HG02840 (cell line): Measurements from ENCODE around the gene FHDC1.
"Not testable (repeated sequence)": the region's sequence is repeated elsewhere in the genome, so short reads cannot be mapped to it uniquely, and the experiment has no call there.

Experiments
- ATAC-seq: cut with Tn5 transposase; IDR thresholded peaks from one replicate; pipeline ENCODE4 v1.9.1; 2021; ENCODE audit warnings: mild to moderate bottlenecking, moderate library complexity, moderate number of reproducible peaks; ENCODE audit not compliant: unreplicated experiment, low FRiP score

FHDC1 gene, protein sequence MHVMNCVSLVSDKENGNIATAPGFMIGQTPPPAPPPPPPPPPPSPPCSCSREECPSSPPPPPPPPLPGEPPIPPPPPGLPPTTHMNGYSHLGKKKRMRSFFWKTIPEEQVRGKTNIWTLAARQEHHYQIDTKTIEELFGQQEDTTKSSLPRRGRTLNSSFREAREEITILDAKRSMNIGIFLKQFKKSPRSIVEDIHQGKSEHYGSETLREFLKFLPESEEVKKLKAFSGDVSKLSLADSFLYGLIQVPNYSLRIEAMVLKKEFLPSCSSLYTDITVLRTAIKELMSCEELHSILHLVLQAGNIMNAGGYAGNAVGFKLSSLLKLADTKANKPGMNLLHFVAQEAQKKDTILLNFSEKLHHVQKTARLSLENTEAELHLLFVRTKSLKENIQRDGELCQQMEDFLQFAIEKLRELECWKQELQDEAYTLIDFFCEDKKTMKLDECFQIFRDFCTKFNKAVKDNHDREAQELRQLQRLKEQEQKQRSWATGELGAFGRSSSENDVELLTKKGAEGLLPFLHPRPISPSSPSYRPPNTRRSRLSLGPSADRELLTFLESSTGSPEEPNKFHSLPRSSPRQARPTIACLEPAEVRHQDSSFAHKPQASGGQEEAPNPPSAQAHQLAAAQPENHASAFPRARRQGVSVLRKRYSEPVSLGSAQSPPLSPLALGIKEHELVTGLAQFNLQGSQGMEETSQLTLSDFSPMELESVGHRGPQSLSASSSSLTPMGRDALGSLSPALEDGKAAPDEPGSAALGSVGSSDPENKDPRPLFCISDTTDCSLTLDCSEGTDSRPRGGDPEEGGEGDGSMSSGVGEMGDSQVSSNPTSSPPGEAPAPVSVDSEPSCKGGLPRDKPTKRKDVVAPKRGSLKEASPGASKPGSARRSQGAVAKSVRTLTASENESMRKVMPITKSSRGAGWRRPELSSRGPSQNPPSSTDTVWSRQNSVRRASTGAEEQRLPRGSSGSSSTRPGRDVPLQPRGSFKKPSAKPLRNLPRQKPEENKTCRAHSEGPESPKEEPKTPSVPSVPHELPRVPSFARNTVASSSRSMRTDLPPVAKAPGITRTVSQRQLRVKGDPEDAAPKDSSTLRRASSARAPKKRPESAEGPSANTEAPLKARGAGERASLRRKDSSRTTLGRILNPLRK

DNA sequence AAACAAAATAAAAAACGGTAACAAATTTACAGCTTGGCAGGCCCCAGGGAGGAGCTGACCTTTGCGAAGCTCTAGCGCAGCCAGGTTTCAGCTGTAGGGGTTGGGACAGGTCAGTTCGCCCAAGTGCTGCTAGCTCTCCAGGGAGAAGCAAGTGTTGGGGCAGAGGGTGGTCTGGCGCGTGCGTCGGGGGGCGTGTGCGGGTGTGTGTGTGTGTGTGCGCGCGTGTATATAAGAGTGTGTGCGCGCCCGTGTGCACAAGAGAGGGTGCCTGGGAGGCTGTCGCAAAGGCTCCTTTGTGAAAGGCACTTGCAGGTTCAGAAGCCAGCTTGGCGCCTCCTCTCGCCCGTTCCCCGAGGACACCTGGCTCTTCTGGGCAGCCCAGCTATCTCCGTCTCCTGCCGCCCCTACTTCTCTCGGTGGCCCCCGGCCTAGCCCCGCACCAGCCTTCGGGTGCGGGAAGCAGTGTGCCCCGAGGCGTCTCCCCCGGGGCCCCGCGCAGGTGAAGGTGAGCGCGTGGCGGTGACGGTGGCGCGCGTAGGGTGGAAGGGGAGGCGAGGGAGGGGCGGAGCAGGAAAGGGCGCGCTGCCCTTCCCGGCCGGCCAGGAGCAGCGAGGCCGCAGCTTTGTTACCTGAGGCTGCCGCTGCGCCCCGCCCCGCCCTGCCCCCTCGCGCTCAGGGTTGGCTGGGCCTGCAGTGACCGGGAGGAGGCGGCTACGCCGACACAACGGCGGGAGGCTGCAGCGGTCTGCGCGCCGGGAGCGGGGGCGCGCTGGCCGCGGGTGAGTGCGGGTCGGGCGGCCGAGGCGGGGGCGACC lies at the start of gene FHDC1:
Gene FHDC1 (plus strand): TSS at position 693 of the 815 bp plus-strand sequence. CDS start 6,735 bp downstream, outside the sequence.
- ATAC-seq: no peak

DNA sequence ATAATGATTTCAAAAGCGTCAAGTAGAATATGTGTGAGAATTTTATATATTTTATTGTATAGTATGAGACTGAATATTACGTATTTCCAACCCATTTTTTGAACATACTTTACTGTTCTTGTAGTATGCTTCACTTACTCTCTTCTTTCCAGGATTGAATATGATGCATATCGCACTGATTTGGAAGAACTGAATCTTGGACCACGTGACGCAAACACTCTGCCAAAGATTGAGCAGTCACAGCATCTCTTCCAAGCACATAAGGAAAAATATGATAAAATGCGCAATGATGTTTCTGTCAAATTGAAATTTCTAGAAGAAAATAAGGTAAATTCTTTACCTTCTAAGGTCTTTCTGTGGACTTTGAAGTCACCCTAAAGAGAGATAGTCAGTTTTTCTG lies 48.1 kb upstream of the FHDC1 start:
- ATAC-seq: no peak

GRCh38 chr4:152892974-152893373 lies 43.1 kb upstream of the FHDC1 start:
- ATAC-seq: no peak

DNA sequence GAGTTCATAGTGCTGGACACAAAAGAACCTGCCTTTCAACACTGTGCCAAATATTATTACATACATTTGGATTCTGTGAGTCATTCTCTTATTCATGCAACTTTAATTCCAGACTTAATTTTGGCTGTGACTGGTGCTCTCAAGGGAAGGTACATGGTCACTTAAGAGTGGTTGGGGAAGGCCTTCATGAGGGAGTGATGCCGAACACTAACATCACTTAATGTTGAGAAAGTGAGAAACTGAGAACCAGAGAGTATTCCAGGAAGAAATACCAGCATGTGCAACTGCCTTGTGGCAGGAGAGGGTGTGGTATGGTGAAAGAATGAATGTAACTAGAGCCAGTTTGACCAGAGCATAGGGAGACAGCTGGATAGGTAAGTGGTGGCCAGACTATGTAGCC lies 41.5 kb upstream of the FHDC1 start:
- no peak for ATAC-seq

DNA sequence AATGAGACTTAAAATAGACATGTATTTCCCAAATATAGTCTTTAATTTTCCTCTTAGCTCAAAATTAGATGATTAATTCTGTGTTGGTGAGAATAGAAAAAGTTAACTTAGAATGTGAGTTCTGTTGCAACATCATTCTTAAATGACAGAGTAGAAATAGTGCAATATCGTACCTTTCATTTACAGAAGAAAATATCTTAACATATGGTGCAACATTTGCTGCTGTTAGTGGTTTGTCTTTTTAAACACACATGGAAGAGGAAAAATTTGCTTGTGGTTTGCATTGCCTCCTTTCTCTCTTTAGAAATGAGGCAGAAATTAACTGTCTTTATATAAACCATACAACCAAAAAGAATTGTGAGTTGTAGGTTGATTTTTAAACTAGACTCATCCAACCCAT lies 39.3 kb upstream of the FHDC1 start:
- no peak for ATAC-seq

- not testable (repeated sequence) for ATAC-seq
Observed at GRCh38 chr4:152898133-152898532, 38.0 kb upstream of the FHDC1 start.

GRCh38 chr4:152898606-152899005 lies 37.5 kb upstream of the FHDC1 start:
- no peak for ATAC-seq

DNA sequence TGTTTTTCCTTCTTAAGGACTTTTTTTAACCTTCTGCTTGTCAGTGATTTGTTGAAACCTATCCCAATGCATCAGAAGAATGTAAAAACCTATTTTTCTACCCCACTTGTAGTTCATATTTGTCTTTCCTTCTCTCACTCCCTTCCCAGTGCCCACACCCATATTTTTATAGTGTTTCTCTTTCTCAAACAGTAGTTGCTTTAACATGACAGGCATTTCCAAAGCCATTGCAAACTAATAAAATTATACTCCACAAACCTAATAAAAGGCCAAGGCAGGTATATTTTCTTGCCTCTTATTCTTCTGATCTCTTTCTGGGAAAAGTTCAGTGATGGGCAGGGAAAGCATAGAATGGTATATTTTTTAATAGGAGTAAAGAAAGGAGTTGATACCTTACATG lies 35.7 kb upstream of the FHDC1 start:
- no peak for ATAC-seq

DNA sequence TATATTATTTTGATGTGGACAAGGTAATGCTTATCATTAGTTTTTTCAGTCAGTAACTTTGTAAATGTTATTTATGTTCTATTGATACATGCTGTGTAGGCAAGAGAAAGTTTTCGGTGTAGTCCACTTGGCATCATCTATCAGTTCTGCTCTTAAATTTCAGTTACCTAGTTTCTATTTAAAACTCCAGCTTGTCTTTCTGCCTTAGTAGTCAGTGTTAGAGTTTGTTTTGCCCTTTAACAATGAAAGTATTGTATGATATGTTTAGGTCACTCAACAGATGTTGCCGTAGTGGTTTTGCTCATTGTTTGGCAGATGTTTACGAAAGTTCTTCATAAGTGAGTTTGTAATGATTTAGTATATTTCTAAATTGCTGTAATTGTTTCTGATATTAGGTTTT lies 34.9 kb upstream of the FHDC1 start:
- no peak for ATAC-seq

DNA sequence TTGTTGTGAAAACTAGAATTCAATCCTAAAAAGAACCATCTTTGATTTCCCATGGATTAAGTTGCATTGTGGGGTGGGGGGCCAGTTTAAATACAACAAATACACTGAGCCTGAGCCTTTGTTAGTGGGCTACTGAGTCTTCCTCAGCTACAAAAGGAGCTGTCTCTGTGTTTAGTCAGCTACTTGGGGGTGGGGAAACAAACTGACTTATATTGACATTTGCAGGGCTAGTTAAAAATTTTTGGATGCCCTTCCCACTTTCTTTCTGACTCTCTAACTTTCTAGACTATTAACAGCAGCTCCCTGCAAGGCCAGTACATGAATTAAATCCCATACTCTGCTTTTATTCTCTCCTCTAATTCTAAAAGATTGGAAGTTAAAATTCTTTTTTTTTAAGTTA lies 32.5 kb upstream of the FHDC1 start:
- no peak for ATAC-seq

DNA sequence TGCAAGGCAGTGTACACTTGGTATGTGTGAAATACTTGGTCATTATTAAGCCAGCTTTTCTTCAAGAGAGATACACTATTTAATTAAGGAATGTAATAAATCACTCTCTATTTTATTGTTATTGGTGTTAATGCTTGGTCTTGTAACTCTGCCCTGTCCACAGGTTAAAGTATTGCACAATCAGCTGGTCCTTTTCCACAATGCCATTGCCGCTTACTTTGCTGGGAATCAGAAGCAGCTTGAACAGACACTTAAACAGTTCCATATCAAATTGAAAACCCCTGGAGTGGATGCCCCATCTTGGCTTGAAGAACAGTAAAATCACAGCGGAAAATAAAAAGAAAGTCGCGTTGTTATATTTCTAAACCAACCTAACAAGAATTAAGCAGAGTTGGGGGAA lies 26.2 kb upstream of the FHDC1 start:
- ATAC-seq: no peak

GRCh38 chr4:152910521-152910920 lies 25.6 kb upstream of the FHDC1 start:
- no peak for ATAC-seq

- no peak for ATAC-seq
Observed at GRCh38 chr4:152917543-152918395, 18.4 kb upstream of the FHDC1 start.

DNA sequence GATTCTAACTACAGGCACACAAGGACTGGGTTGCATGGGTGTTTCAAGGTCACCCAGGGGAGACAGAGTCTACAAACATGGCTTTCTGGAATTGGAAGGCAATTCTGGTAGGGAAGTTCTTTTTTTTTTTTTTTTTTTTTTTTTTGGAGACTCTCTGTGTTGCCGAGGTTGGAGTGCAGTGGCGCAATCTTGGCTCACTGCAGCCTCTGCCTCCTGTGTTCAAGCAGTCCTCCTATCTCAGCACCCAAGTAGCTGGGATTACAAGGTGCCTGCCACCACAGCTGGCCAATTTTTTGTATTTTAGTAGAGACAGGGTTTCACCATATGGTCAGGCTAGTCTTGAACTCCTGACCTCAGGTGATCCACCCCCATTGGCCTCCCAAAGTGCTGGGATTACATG lies 16.3 kb upstream of the FHDC1 start:
- no peak for ATAC-seq

GRCh38 chr4:152920768-152921167 lies 15.4 kb upstream of the FHDC1 start:
- no peak for ATAC-seq

- ATAC-seq: no peak
Observed at GRCh38 chr4:152921284-152921683, 14.8 kb upstream of the FHDC1 start.

DNA sequence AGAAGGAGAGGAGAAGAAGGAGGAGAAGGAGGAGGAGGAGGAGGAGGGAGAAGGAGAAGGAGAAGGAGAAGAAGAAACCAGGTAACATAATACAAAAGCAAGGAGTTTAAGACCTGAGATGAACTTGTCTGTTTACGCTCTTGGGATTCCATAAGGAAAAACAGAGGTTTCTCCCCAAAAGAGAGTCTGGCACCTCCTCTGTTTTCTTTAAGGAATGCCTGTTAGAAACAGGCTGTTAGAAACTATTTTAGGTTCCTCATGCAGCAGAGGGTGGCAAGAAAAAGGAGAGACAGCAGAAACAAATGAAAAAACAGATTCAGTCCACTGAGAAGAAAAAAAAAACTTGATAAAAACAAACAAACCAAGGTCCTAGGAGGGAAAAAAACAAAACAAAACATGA lies 10.3 kb upstream of the FHDC1 start:
- no peak for ATAC-seq

DNA sequence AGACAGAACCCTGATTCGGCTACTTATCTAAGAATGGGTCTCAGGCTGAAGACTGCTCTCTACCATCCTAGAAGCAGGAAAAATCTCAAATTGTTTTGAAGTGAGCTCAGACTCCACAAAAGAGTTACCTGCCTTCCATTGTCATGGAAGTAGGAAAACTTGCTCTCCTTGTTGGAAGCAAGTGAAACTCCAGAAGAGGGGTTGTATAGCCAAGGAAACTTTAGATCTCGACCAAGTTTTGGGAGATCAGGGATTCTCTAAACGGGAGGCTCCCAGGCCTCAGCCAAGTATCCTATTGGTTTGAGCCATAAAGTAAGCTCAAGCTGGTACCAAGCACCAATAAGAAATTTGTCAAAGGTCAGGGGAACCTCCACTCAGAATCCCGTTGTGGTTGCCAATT lies 9.2 kb upstream of the FHDC1 start:
- ATAC-seq: no peak

DNA sequence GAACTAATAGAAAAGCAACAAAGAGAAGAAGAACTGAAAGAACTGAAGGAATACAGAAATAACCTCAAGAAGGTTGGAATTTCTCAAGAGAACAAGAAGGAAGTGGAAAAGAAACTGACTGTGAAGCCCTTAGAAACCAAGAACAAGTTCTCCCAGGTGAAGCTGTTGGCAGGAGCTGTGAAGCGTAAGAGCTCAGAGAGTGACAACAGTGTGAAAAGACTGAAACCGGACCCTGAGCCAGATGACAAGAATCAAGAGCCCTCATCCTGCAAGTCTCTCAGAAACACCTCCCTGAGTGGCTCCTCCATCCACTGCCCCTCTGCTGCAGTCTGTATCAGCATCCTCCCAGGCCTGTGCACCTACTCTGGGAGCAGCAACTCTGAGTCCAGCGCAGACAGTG lies 8.4 kb upstream of the FHDC1 start:
- ATAC-seq: no peak
